ENCODE data around the gene MBD3L2.

- TF ChIP-seq CTCF (conservative IDR thresholded peaks at IDR 0.05), result no peak
- no peak for TF ChIP-seq EZH2 (IDR thresholded peaks at IDR 0.05; ENCODE audit: low read depth)
These were observed 23.4 kb downstream of the MBD3L2 start for GRCh38 chr19:7072541-7072940.
